DMS153 (cell line): ENCODE results near the gene MINDY3.

Experiments used
- DNase-seq: peaks from one replicate; lab custom pipeline; 2025; lab: John Stamatoyannopoulos, UW

Gene MINDY3

DNA sequence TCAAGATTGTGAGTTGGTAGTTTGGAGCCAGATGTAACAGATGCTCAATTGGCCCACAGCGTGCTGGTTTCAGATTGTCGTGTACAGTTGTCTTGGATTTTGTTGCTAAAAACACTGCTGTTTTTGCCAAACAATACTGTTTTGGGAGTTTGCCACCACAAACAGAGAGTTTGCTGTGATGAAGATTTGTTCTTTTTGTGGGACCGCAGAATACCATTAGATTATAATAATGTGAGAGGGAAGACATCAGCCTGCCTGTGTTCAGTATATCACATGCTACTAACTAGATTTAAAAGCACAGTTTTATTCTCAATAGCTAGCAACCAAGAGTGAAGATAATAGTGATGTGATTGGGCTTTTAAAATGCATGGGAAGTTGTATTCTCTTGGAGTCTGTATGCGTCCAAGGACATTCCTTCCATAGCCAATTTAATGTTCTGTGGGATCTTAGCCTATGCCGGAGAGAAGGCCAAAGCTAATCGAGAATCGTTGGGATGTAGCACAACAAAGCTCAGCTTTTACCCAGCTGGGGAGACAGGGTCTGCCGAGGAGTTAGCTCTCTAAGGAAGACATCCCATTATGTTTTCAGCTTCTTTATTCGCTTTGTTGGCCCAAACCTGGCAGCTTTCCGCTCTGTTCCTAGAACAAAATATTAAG, 121.9 kb downstream of the MINDY3 start:
- DNase-seq = no peak

DNA sequence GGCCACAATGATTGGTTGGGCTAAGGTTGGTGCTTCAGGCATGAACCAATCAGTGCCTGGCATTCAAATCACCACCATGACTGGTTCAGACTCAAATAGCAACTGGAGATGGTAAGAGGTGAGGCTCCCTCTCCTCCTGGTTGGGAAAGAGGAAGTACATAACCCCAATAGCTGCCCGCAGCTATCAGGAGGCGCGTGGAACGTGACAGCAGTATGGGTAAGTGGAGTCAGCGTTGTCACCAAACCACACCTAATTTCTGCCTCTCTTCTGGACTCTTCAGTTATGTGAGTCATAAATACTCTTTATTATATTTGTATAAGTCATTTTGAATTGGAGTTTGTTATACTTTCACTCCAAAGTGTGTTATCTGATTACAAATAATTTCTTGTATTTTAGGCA, 122.7 kb downstream of the MINDY3 start:
- DNase-seq = no peak

DNA sequence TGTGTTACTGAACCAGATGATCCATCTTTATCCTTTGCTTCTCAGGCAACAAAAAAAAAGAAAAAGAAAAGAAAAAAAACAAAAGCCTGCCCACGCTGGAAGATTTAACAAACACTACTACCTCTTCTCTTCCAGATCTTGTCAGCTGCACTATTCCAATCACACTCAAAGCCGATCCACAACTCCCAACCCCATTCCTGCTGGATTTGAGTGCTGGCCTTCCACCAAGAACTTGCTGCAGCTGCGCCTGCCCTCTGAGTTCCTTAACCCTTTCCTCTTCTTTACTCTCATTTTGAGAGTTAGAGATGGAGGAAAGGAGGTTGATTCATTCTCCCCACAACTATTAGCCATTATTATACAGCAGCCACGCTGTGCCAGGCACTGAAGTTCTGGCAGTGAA, 124.5 kb downstream of the MINDY3 start:
- no peak for DNase-seq

- DNase-seq = no peak
These were observed 130.0 kb downstream of the MINDY3 start for GRCh38 chr10:15730341-15730740.

- no peak for DNase-seq
These were observed 130.4 kb downstream of the MINDY3 start for GRCh38 chr10:15729890-15730289.
